Nephron (organoid): ENCODE data around the gene TMEM179.

ENCODE experiments used
- H3K27ac Mint-ChIP-seq, 3 experiments: 2 replicates each; pipeline ENCODE4 v1.8.0; 2020; ENCODE audit warnings: mixed read lengths in 3 of 3, mild to moderate bottlenecking in 2 of 3, moderate library complexity in 1 of 3
- H3K27me3 Mint-ChIP-seq: 2 replicates; pipeline ENCODE4 v1.8.0; 2021; ENCODE audit warnings: low read depth, mild to moderate bottlenecking, moderate library complexity, mixed read lengths
- H3K36me3 Mint-ChIP-seq: 2 replicates; pipeline ENCODE4 v1.8.0; 2020; ENCODE audit warnings: low read depth, mixed read lengths
- H3K4me1 Mint-ChIP-seq: 2 replicates; pipeline ENCODE4 v1.8.0; 2020; ENCODE audit warnings: mixed read lengths
- H3K4me3 Mint-ChIP-seq, 3 experiments: 2 replicates each; pipeline ENCODE4 v1.8.0; 2020; ENCODE audit warnings: mild to moderate bottlenecking in 3 of 3, mixed read lengths in 3 of 3, moderate library complexity in 2 of 3
- H3K9me3 Mint-ChIP-seq: 2 replicates; pipeline ENCODE4 v1.8.0; 2020; ENCODE audit warnings: mixed read lengths
- TF ChIP-seq, protein P1 (sequence below), 3 experiments: fragments of 200-600 bp; sonication (generic); IDR thresholded peaks; one replicate each; pipeline ENCODE4 v1.5.0; 2021; ENCODE audit warnings: antibody characterized with exemption in 3 of 3; ENCODE audit not compliant: unreplicated experiment in 3 of 3

Gene TMEM179

DNA sequence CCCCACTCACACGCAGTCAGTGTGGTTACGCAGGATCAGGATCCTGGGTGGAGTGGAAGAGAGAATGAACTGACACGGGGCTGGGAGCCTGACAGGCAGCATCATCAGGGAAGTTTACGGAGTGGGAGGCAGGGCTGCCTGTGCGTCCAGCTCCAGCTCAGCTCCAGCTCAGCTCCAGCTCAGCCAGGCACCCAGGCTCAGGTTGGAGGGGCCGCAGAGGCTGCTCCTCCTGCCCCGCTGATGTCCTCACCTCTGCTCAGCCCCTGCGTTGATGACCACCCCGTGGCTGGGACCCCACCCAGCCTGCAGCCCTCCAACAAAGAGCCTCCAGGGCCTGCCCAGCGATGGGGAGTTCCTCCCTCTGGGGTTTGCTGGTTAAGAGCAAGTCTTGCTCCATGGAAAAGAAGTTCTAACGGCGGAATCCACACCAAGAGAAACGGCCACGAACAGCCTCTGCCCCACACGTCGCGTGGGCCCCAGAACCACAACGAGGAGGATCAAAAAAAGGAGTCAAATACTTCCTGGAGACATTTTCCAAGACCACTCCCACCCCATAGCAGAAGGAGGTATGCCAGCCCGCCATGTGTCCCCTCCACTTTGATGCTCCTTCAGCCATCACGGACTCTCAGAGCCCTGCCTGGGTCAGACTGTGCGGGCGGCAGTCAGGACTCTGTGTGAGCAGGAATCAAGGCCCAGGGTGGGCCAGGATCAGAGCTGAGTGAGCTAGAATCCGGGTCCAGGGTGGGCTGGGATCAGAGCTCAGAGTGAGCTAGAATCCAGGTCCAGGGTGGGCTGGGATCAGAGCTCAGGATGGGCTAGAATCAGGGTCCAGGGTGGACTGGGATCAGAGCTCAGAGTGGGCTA is 42.7 kb downstream of the TMEM179 start:
- Mint-ChIP-seq H3K4me3 (no peak overlapping the region), H3K27me3 (peaks cover 26% of the 10 kb centered on the region), H3K36me3 (no peaks in the 10 kb centered on the region), H3K27ac (peak overlapping the region; percentile 46 to 84 (median 55)), H3K9me3 (no peaks in the 10 kb centered on the region), H3K4me1 (peaks cover 14% of the 10 kb centered on the region)
- TF ChIP-seq, protein P1, sequence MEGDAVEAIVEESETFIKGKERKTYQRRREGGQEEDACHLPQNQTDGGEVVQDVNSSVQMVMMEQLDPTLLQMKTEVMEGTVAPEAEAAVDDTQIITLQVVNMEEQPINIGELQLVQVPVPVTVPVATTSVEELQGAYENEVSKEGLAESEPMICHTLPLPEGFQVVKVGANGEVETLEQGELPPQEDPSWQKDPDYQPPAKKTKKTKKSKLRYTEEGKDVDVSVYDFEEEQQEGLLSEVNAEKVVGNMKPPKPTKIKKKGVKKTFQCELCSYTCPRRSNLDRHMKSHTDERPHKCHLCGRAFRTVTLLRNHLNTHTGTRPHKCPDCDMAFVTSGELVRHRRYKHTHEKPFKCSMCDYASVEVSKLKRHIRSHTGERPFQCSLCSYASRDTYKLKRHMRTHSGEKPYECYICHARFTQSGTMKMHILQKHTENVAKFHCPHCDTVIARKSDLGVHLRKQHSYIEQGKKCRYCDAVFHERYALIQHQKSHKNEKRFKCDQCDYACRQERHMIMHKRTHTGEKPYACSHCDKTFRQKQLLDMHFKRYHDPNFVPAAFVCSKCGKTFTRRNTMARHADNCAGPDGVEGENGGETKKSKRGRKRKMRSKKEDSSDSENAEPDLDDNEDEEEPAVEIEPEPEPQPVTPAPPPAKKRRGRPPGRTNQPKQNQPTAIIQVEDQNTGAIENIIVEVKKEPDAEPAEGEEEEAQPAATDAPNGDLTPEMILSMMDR (IDR thresholded peaks at IDR 0.05; ENCODE audit: unreplicated experiment in 3 of 3), result no peak

DNA sequence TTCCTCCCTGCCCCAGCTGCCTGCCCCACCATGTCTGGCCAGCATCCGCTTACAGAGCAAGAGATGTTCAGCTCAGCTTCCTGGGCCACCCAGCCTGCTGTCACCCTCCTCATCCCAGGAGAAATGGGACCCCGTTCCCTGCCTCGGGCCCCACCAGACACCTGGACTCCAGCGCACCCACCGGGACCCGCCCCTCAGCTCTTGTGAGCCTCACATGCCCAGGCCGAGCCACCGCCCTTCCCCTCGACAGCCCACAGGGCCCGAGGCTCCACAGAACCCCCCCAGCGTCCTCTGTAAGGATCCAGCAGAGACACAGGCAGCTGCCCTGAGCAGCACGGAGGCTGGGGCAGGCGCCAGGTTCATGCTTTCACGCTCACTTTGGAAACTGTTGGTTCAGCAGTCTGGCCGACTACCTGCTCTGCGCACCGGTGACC is 43.4 kb downstream of the TMEM179 start:
- TF ChIP-seq, protein P1 (IDR thresholded peaks at IDR 0.05; ENCODE audit: unreplicated experiment in 3 of 3), result no peak
- H3K4me1 Mint-ChIP-seq, result peaks cover 14% of the 10 kb centered on the region
- H3K36me3 Mint-ChIP-seq, result no peaks in the 10 kb centered on the region
- H3K9me3 Mint-ChIP-seq, result no peaks in the 10 kb centered on the region
- peak overlapping the region; percentile 46 to 84 (median 55) for H3K27ac Mint-ChIP-seq
- H3K4me3 Mint-ChIP-seq, result no peak overlapping the region
- H3K27me3 Mint-ChIP-seq, result peaks cover 26% of the 10 kb centered on the region

DNA sequence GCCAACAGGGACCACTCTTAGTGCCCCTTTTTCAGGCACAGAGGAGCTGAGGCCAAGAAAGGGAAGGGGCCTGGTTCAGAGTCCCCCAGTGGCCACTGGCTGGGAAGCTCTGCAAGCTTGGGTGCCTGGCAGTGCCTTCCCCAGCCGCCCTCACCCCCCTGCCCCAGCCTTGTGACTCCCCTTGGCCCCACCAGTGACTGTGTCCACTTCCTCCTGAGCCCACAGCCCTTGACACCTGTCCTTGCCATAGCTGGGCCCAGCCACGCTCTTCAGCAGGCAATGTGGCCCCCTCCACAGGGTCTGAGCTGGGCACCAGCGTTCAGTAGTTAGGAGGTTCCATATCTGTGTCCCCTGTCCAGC is 44.0 kb downstream of the TMEM179 start:
- H3K36me3 Mint-ChIP-seq, result no peaks in the 10 kb centered on the region
- no peak overlapping the region for H3K4me3 Mint-ChIP-seq
- no peak overlapping the region for H3K27ac Mint-ChIP-seq
- no peaks in the 10 kb centered on the region for H3K9me3 Mint-ChIP-seq
- H3K4me1 Mint-ChIP-seq, result peaks cover 15% of the 10 kb centered on the region
- TF ChIP-seq, protein P1 (IDR thresholded peaks at IDR 0.05; ENCODE audit: unreplicated experiment in 3 of 3), result no peak
- peaks cover 20% of the 10 kb centered on the region for H3K27me3 Mint-ChIP-seq

DNA sequence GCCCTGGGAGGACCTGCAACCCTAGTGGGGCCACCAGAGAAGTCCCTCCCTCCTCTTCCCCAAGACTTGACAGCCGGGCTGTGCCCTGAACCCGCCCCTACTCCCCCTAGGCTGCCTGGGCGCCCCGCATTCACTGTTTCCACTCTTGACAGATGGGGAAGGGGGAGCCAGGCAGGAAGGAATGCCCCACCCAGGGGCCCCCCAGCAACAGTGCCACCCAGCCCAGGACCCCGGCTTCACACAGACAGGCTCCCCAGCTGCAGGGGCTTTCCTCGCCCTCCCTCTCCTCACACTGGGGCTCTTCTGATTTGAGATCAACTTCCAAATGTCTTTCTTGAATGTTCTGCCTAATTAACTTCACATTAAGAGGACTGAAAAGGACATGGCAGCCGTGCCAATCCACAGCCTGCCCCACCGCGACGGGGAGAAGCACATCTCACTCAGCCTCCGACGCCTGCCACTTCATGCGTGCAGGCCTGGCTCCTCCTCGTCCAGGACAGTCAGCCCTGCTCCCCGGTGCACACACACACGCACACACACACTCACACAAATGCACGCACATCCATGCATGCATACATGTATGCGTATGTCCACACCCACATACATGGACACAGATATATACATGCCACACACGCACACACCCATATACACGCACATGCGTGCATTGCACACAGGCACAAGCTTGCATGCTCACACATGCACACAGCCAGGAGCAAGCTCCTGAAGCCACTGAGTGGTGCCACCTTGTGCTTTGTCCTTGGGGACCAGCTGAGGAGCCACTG is 44.6 kb downstream of the TMEM179 start:
- Mint-ChIP-seq H3K4me1 (peaks cover 20% of the 10 kb centered on the region), H3K4me3 (no peak overlapping the region), H3K27me3 (peaks cover 23% of the 10 kb centered on the region), H3K27ac (peak overlapping the region; percentile 10 to 56 (median 46)), H3K9me3 (no peaks in the 10 kb centered on the region), H3K36me3 (no peaks in the 10 kb centered on the region)
- TF ChIP-seq, protein P1 (IDR thresholded peaks at IDR 0.05; ENCODE audit: unreplicated experiment in 3 of 3), result no peak

DNA sequence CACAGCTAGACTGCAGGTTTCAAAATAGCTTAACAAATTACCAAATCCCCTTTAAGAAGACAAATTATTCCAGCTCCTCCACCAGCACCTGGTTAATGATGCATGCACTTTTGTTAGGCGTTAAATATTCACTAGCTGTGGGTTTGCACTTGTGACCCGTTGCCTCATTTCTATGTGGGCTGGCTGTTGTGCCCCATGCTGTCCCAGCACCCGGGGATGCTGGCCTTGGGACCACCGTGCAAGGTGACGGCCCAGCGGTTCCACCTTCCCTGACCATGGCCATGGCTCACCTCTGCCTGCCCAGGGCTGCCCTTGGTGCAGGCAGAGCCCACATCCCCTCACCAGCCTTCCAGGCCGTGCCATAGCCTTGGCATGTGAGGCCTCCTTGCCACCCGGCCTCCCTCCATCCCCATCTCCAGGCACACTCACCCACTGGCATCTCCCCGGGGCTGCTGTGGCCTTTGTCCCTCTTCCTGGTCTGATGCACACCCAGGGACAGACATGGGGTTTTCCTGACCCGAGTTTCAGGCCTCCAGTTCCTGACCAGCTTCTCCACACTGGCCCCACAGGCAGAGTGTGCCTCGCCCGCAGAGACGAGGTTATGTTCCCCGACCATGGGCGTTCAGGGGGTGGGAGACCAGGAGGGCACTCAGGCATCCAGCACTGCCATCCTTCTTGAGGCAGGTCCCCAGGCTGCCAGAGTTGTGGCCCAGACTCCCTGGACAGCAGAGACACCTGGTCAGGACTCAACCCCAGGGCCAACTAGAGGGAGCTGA is 45.4 kb downstream of the TMEM179 start:
- Mint-ChIP-seq H3K9me3 (no peaks in the 10 kb centered on the region), H3K27ac (no peak overlapping the region), H3K4me1 (peaks cover 21% of the 10 kb centered on the region), H3K36me3 (no peaks in the 10 kb centered on the region), H3K27me3 (peaks cover 25% of the 10 kb centered on the region), H3K4me3 (no peak overlapping the region)
- TF ChIP-seq, protein P1 (IDR thresholded peaks at IDR 0.05; ENCODE audit: unreplicated experiment in 3 of 3), result no peak
